Chondrocyte (in vitro differentiated cells): ENCODE measurements around the gene TBL3. TPM values are rescaled to one million over a fixed set of nuclear protein-coding genes. Genes with fewer than 3 reads are reported as not detected.

Experiments
- DNase-seq: peaks from one replicate; pipeline ENCODE4 v3.0.0; 2021; ENCODE audit warnings: mixed read lengths, low spot score
- H3K27ac Mint-ChIP-seq: one replicate; pipeline ENCODE4 v1.8.0; 2021; ENCODE audit warnings: mild to moderate bottlenecking, moderate library complexity, mixed read lengths; ENCODE audit not compliant: unreplicated experiment
- H3K27me3 Mint-ChIP-seq: 2 replicates; pipeline ENCODE4 v1.8.0; 2021; ENCODE audit warnings: low read depth, mixed read lengths
- H3K36me3 Mint-ChIP-seq: 2 replicates; pipeline ENCODE4 v1.8.0; 2021; ENCODE audit warnings: low read depth, mixed read lengths
- H3K4me1 Mint-ChIP-seq: 2 replicates; pipeline ENCODE4 v1.8.0; 2021; ENCODE audit warnings: low read depth, mild to moderate bottlenecking, mixed read lengths
- H3K4me3 Mint-ChIP-seq: one replicate; pipeline ENCODE4 v1.8.0; 2021; ENCODE audit warnings: mild to moderate bottlenecking, moderate library complexity, mixed read lengths; ENCODE audit not compliant: unreplicated experiment
- H3K9me3 Mint-ChIP-seq: 2 replicates; pipeline ENCODE4 v1.8.0; 2021; ENCODE audit warnings: low read depth, mixed read lengths
- total RNA-seq: library from RNA; stranded (reverse); gene quantifications from 3 replicates; pipeline ENCODE4 v1.2.1, GENCODE V29; 2021
- TF ChIP-seq, protein P1 (sequence below): fragments of 200-600 bp; sonication (generic); IDR thresholded peaks from 2 replicates; pipeline ENCODE4 v1.5.0; 2021; ENCODE audit warnings: antibody characterized with exemption, mild to moderate bottlenecking, moderate library complexity

Gene TBL3
- total RNA-seq, 1 donor from 2014 or later: 21.6 TPM

DNA sequence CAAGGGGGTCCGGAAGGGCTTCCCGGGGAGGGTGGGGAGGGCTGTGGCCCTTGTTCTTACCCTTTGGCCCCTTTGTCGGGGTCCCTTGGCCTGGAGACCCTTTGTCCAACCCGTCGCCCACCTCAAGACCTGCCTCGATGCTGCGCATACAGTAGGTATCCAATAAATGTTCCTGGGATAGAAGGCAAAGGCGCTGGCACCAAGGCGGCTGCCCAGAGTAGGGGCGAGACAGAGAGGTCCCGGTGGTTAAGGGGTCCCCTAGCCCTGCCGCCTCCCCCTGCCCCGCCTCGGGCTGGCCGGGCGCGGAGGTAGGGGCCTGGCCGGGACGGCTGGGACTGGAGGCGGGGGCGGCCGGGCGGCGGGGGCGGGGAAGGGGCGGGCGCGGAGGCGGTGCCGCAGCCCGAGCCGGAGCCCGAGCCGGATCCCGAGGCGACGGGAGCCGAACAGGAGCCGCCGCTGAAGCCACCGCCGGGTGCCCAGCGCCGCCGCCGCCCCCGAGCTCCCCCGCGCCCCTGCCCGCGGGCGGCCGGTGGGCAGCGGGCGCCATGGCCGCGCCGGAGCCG is 54.7 kb downstream of the TBL3 start, which contains the start of gene NHERF2:
TSS of gene NHERF2 (plus strand) at position 442 of the 563 bp plus-strand sequence. CDS start at position 546, 104 bp downstream.
- TF ChIP-seq, protein P1, sequence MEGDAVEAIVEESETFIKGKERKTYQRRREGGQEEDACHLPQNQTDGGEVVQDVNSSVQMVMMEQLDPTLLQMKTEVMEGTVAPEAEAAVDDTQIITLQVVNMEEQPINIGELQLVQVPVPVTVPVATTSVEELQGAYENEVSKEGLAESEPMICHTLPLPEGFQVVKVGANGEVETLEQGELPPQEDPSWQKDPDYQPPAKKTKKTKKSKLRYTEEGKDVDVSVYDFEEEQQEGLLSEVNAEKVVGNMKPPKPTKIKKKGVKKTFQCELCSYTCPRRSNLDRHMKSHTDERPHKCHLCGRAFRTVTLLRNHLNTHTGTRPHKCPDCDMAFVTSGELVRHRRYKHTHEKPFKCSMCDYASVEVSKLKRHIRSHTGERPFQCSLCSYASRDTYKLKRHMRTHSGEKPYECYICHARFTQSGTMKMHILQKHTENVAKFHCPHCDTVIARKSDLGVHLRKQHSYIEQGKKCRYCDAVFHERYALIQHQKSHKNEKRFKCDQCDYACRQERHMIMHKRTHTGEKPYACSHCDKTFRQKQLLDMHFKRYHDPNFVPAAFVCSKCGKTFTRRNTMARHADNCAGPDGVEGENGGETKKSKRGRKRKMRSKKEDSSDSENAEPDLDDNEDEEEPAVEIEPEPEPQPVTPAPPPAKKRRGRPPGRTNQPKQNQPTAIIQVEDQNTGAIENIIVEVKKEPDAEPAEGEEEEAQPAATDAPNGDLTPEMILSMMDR: no peak
- Mint-ChIP-seq H3K4me1 (peaks cover 37% of the 10 kb centered on the region), H3K9me3 (no peaks in the 10 kb centered on the region), H3K27ac (no peak within 1 kb of the TSS), H3K36me3 (no peaks in the 10 kb centered on the region), H3K4me3 (peak within 1 kb of the TSS; percentile 82), H3K27me3 (peaks cover 2% of the 10 kb centered on the region)
- DNase-seq: no peak

DNA sequence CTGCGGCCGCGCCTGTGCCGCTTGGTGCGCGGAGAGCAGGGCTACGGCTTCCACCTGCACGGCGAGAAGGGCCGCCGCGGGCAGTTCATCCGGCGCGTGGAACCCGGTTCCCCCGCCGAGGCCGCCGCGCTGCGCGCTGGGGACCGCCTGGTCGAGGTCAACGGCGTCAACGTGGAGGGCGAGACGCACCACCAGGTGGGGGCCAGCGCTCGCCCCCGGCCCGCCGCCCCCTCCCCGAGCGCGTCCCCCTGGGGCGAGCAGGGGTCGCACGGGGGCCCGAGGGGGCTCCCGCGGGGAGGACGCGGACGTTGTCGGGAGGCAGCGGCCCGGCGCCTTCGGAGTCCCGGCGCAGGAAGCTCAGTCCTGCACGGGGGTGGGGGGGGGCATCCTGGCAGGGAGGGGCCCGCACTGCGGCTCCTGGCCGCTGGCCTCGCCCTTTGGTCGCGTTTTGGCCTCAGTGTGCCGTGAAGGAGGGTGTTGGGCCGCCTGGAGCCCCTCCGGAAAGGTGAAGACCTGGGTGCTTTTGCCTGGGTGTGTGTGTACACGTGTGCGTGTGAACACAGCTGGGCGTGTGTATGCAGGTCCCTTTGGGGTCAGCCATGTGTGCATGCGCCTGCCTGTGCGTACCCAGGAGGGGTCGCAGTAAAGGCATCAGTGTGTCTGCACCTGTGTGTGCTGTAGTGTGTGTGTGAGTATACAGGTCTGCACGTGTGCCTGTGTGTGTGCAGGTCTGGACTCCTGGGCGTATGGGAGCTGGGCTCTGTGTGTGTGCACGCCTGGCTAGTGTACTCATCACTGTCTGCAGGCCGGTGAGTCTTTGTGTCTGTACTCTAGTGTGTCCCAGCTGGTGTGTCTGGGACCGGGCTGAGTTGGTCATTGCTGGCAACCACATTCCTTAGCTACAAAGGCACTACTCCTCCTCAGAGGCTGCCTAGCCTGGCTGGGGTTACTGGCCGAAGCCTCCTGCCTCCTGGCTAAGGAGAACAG is 55.5 kb downstream of the TBL3 start:
- no peak overlapping the region for H3K27ac Mint-ChIP-seq
- H3K9me3 Mint-ChIP-seq: no peaks in the 10 kb centered on the region

DNA sequence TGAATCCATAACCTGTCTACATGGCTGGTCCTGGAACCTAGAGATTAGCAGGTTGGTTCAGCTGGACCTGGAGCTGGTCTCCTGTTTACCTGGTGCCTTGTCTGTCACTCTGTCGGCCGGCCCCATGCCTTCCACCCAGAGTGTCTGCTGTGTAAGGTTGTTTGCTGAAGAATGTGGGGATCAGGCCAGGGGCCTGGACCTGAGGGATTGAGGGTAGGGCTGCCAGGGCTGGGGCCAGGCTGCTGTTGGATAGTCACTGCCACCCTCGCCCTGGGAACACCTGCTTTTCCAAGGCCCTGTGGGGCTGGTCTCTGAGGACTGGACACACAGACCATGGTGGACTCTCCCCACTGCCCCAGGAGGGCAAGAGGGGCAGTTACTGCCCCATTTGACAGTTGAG is 56.3 kb downstream of the TBL3 start:
- Mint-ChIP-seq H3K36me3 (no peaks in the 10 kb centered on the region), H3K27ac (no peak overlapping the region), H3K4me3 (peak overlapping the region; percentile 82), H3K27me3 (no peaks in the 10 kb centered on the region), H3K4me1 (peaks cover 41% of the 10 kb centered on the region), H3K9me3 (no peaks in the 10 kb centered on the region)
- no peak for DNase-seq
- TF ChIP-seq, protein P1: no peak

More for the DNA sequence above, 55.5 kb downstream of the TBL3 start:
- peaks cover 41% of the 10 kb centered on the region for H3K4me1 Mint-ChIP-seq
- TF ChIP-seq, protein P1: peak; percentile 33
- peak overlapping the region; percentile 82 for H3K4me3 Mint-ChIP-seq
- H3K27me3 Mint-ChIP-seq: no peaks in the 10 kb centered on the region
- no peak for DNase-seq
- no peaks in the 10 kb centered on the region for H3K36me3 Mint-ChIP-seq

DNA sequence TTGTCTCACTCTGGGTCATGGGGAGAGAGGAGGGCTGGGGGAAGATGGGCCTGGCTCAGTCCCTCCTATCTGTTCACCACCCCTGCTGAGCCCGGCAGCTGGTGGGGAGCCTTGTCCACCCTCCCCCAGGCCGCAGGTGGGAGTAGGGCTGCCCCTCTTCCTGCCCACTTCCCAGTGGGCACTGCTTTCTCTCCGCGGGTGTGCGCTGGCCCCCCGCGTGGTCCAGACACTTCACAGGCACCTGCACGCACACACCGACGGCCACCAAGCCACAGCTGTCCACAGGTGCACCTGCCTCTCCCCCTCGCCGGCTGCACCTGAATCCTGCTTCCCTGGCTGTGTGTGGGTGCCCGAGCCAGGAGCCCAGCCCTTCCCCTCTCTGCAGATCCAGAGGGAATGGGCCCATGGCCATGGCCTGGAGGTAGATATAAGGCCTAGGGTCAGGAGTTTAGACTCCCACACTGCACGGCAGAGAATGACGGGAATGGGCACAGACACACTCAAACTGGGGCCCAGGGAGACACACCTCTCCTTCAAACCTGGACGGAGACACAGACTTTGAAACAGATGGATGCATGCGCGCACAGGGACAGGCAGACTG is 56.9 kb downstream of the TBL3 start:
- peak; percentile 76 for DNase-seq
- Mint-ChIP-seq H3K27ac (no peak overlapping the region), H3K9me3 (no peaks in the 10 kb centered on the region), H3K4me3 (peak overlapping the region; percentile 82), H3K27me3 (no peaks in the 10 kb centered on the region), H3K4me1 (peaks cover 42% of the 10 kb centered on the region), H3K36me3 (no peaks in the 10 kb centered on the region)
- TF ChIP-seq, protein P1: no peak

DNA sequence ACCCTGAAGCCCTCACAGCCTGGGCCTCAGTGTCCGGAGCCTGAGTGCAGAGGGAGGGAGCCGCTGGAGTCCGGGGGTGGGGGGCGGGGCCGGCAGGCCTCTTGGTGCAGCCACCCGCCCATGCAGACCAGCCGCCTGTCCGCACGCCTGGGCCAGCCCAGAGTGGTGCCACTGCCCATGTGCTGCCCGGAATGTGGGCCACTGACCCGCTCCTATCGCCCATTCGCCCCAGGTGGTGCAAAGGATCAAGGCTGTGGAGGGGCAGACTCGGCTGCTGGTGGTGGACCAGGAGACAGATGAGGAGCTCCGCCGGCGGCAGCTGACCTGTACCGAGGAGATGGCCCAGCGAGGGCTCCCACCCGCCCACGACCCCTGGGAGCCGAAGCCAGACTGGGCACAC is 57.5 kb downstream of the TBL3 start:
- Mint-ChIP-seq H3K4me1 (peaks cover 43% of the 10 kb centered on the region), H3K9me3 (no peaks in the 10 kb centered on the region), H3K36me3 (no peaks in the 10 kb centered on the region), H3K27me3 (no peaks in the 10 kb centered on the region), H3K27ac (no peak overlapping the region), H3K4me3 (no peak overlapping the region)
- TF ChIP-seq, protein P1: no peak
- DNase-seq: peak; percentile 76
